RCC 7860 (cell line): Measurements from ENCODE around the gene ATP11A.
A peak's percentile ranks its signal among the peaks of the same experiment; 100 is the strongest.

Experiments
- DNase-seq: peaks from one replicate; pipeline ENCODE4 v3.0.0-alpha.2; 2015; ENCODE audit warnings: low spot score
- FAIRE-seq: peaks from 2 replicates; lab custom pipeline; 2012; peaks lifted over from hg19 to GRCh38; lab: Jason Lieb, UNC

The ATP11A gene

DNA sequence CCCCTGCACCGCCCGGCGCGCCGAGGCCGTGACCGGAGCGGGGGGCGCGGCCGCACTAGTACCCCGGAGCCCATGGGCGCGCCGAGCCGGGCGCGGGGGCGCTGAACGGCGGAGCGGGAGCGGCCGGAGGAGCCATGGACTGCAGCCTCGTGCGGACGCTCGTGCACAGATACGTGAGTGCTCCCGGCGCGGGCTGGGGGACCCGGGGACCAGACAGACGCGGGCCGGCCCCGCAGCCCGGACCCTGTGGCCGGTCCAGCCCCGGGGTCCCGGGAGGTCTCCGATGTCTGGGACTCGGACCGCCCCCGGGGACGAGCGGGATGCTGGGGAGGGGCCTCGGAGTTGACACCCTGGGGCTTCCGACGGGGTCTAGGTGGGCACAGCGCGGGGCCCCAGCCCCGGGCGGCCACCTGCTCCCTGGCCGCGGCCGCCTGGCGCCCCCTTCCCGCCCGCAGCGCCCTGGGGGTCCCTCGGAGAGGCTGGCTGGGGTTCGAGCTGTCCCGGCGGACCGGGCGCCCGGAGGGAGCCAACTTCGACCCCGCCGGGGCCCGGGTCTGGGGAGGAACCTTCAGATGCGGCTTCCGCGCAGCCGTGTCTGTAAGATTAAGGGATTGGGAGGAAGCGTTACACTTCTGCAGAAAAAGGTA, 568 bp downstream of the ATP11A start:
- DNase-seq (peak; percentile 5), FAIRE-seq (no peak)

DNA sequence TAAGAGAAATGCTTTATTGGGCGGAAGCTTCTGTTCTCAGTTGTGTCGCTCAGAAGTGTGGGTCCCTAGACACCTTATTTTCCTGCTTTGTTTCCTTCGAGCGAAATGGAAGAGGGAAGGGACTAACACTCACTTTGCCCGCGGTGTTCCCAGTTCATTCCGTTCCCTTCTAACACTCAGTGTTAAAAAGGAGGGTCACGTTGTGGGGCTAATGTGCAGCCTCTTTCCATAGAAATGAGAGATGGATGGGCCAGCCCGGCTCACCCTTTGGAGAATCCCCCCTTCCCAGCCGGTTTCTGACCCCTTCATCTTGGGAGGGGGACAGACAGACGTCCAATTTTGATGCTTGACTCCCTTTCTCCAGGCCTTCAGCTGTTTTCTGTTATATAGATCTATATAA, 2.3 kb downstream of the ATP11A start:
- FAIRE-seq (no peak), DNase-seq (no peak)

- FAIRE-seq (no peak), DNase-seq (no peak)
Observed at GRCh38 chr13:112692586-112692985, 2.7 kb downstream of the ATP11A start.

GRCh38 chr13:112693831-112694497, 4.1 kb downstream of the ATP11A start:
- DNase-seq (peak; percentile 22), FAIRE-seq (no peak)

GRCh38 chr13:112695121-112695520, 5.3 kb downstream of the ATP11A start:
- FAIRE-seq (no peak), DNase-seq (no peak)

DNA sequence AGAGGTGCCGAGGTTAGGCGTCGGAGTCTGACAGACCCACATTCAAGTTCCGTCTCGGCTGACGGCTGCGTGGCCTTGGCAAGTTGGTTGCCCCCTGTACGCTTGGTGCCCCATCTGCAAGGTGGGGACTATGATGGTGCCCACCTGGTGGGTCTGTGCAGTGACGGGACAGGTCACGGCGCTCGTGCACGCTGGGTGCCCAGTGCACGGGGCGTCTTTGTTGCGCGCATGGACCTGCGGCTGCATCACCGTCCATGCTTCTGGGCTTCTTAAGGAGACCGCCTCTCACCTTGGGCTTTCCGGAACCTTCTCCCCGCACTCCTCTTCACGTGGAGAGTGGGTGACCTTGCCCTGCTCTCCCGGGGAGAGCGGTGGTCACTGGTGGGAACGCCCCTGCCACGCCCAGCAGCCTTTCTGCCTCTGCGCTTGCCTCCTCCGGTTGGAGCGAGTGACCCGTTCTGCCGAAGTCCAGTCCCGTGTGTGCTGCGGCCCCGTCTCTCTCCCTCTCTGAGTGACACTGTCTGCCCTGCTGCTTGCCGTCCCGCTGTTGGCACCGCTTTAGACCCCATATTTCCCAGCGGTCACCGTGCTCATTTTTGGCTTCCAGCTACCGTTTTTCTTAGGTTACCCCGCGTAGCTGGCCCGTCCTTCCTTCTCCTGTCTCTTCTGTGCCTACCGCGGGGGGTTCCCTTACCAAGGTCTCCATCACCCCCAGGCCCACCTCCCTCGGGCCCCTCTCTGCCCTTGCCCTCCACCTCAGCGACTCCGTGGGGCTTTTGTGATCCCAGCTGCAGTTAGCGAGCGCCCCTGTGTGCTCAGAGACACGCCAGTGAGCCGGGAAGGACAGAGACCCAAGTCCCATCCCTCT, 6.4 kb downstream of the ATP11A start:
- DNase-seq (no peak), FAIRE-seq (no peak)

DNA sequence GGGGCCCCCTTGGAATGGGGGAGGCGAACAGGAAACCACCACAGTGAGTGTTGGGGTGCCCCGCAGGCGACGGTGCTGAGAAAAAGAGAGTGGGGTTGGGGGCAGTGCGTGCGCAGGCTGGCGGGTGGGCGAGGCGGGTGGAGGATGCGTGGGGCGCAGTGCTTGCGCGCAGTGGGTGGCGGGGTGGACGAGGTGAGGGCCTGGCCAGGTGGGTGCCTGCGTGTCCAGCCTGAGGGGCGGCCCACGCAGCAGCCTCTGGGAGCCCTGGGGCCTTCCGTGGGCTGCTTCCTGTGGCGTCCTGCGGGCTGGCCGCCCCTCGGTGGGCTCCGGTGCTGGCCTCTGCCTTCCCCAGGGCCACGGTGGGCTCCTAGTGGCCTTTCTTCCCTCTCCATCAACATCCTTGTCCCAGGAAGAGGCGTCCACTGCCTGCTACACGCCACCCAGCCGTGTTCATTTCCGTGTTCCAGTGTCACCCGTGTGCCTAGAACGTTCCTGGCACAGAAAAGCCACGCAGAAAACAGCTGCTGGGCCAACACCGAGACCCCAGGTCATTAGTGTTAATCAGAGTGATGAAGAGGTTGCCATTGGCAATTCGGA, 7.1 kb downstream of the ATP11A start:
- no peak for FAIRE-seq
- no peak for DNase-seq

DNA sequence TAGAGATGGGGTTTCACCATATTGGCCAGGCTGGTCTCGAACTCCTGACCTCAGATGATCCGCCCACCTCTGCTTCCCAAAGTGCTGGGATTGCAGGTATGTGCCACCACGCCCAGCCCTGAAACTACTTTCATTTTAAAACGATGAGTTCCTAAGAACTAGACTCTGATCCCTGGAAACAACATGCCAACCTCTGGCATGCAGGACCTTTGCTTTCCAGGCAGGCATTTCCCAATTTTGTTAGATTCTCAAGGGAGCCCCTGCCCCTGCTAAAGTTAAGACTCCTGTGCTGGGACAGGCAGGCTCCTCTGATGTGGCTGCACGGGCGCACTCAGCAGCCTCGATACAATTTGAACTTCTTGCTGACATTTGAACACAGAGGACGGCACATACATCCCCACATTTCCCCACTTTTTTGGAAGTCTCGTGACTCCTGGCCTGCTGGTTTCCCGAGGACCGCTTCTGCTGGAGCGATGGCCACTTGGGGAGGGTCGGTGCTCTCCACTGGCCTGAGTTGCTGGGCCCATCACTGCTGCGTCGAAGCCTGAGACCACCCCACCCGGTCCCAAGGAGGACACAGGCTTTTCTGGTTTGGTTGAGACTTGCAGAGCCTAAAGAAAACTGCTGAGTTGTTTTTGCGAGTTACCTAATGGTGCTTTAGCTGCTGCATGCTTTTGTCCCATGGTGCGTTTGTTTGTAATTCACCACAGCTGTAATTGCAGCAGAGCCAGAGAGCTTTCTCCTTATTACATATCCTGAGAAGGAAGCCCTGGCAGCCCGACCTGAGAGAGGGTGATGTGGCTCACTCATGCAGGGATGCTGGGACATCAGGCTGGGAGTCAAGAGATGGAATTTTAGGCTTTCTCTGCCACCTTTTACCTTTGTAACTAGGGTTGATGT, 8.2 kb downstream of the ATP11A start:
- DNase-seq, result no peak
- no peak for FAIRE-seq

DNA sequence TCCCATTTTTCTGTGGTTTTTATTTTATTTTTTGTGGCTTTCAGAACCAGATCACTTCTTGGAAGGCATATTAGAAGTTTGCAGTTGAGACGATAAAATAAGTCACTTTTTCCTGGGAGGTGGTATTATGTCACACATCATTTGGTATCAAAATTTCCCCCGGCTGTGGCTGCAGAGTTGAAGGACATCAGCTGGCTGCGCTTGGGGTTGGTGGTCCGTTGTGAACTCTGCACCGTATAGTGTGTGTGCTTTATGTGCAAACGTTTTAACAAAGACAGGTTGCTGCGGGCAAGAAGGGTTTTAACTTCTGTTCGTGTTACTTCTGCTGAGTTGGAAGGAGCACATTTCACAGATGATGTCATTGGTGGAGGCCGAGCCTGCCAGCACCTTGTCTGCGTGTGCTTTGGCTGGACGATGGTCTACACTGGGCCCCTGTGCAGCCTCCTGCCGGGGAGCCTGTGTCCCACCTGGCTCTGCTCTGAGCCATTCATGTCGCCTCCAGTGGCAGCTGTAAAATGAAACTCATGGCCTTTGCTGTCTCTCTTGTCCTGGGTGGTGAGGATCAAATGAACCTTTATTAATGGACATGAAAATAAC, 9.6 kb downstream of the ATP11A start:
- FAIRE-seq (no peak), DNase-seq (no peak)

DNA sequence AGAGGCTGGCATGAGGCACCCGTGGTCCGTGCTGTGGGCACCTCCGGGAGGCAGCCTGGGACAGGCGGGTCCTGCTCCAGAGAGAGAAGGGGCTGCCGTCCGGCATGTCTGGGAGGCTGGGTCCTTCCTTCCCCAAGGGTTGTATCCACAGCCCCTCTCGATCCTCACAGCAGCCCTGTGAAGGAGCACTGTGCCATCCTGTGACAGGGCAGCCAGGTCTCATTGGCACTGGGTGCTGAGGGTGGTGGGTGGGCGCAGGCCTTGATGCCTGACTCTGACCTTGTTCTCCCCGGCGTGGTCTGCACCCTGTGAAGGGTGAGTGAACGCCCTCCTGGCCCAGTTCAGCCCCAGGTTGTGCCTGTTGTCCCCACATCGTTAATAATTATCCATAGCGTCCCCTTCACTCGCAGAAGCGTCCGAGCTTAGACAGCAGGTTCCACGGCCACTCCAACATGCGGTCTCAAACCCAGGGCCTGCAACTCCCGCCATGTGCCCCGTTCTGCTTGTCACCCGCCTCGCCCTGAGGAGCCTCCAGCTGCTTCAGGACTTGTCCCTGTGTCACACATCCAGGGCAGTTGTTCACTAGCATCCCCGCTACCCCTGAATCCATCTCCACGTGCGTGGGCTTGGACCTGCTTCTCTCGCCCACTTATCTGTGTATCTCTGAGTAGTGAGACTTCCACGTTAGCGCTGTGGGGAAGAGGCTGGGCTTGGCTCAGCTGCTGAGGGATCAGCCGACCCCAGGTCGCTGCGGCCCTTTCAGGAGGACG, 10.6 kb downstream of the ATP11A start:
- DNase-seq (no peak), FAIRE-seq (no peak)

GRCh38 chr13:112702341-112702985, 12.6 kb downstream of the ATP11A start:
- FAIRE-seq (no peak), DNase-seq (no peak)

DNA sequence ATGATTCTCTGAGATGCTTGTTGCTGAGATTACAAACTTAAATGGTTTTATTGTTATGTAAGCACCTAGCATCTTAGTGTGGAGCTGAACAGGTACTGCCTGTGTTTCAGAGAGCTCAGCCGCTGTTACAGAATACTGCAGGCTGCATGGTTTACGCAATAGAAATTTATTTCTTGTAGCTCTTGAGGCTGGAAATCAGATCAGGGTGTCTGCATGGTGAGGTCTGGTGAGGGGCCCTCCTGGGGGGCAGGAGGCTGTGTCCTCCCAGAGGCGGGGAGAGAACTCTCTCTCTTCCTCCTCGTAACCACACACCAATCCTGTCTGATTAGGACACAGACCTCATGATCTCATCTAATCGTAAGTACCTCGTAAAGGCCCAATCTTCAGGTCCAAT, 13.1 kb downstream of the ATP11A start:
- FAIRE-seq (no peak), DNase-seq (no peak)

GRCh38 chr13:112703449-112704284, 13.8 kb downstream of the ATP11A start:
- DNase-seq (no peak), FAIRE-seq (no peak)

- FAIRE-seq, result no peak
Observed at GRCh38 chr13:112704308-112705145, 14.7 kb downstream of the ATP11A start.

GRCh38 chr13:112705286-112705685, 15.4 kb downstream of the ATP11A start:
- DNase-seq (no peak), FAIRE-seq (no peak)

More at GRCh38 chr13:112704308-112705145, 14.7 kb downstream of the ATP11A start:
- DNase-seq, result no peak

DNA sequence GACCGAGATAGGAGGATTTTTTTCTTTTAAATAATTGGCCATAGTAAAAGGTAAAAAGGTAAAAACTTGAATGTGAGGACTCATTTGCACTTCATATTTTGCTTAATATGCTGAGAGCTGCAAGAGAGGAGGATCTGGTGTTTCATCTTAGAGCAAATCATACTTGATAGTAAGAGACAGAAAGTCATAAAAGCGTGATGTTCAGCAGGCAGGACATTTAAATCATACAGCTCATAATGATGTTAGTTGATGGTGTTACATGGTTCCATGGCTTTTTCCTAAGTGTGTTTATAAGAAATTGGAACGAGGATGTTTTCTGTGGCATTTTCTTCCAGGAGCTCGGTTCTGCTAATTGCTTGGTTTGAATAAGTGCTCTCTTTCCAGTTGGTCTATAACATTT, 16.3 kb downstream of the ATP11A start:
- DNase-seq, result no peak
- FAIRE-seq, result no peak
